HCT116 (cell line): ENCODE data around the gene PLA2G2E.

Source experiments
- ATF3 ChIP-seq: IDR thresholded peaks from 2 replicates; pipeline ENCODE4 v1.6.1; 2012
- CTCF ChIP-seq, 3 experiments: fragments of 200-600 bp in 1 of 3; sonication (generic) in 1 of 3; IDR thresholded peaks in 2 of 3; conservative IDR thresholded peaks in 1 of 3; 2 replicates each; pipeline ENCODE4 v1.5.1; 2012 to 2017; ENCODE audit warnings: low read depth in 2 of 3, low read length in 2 of 3, antibody characterized with exemption in 1 of 3, borderline replicate concordance in 1 of 3, control low read depth in 1 of 3, mild to moderate bottlenecking in 1 of 3, mixed read lengths in 1 of 3, mixed run types in 1 of 3, moderate library complexity in 1 of 3; ENCODE audit not compliant: insufficient read depth in 1 of 3
- ELF1 ChIP-seq: IDR thresholded peaks from 2 replicates; pipeline ENCODE4 v1.6.1; 2012; ENCODE audit warnings: low read depth, borderline replicate concordance
- EZH2 ChIP-seq: fragments of 200-600 bp; sonication (generic); IDR thresholded peaks from 2 replicates; pipeline ENCODE4 v1.6.1; 2017; ENCODE audit warnings: antibody characterized with exemption, mixed run types
- EZH2phosphoT487 ChIP-seq: fragments of 200-600 bp; IDR thresholded peaks from 2 replicates; pipeline ENCODE4 v1.6.1; 2018; ENCODE audit warnings: antibody characterized with exemption, borderline replicate concordance
- FOSL1 ChIP-seq: IDR thresholded peaks from 2 replicates; pipeline ENCODE4 v1.6.1; 2012; ENCODE audit warnings: low read depth
- JUND ChIP-seq: IDR thresholded peaks from 2 replicates; pipeline ENCODE4 v1.6.1; 2012
- POLR2A ChIP-seq: IDR thresholded peaks from 2 replicates; pipeline ENCODE4 v1.7.0; 2011; ENCODE audit warnings: borderline replicate concordance; ENCODE audit not compliant: insufficient read depth, insufficient read length; ENCODE audit errors: extremely low read depth
- POLR2AphosphoS5 ChIP-seq: IDR thresholded peaks from 2 replicates; pipeline ENCODE4 v1.6.1; 2011; ENCODE audit warnings: mild to moderate bottlenecking, low read depth, low read length, moderate library complexity
- RAD21 ChIP-seq: IDR thresholded peaks from 2 replicates; pipeline ENCODE4 v1.6.1; 2012; ENCODE audit warnings: low read depth, mild to moderate bottlenecking
- REST ChIP-seq: IDR thresholded peaks from 2 replicates; pipeline ENCODE4 v1.6.1; 2012; ENCODE audit warnings: low read depth
- SIN3A ChIP-seq: IDR thresholded peaks from 2 replicates; pipeline ENCODE4 v1.6.1; 2012; ENCODE audit warnings: low read depth
- SP1 ChIP-seq: IDR thresholded peaks from 2 replicates; pipeline ENCODE4 v1.6.1; 2012; ENCODE audit warnings: low read depth
- TF ChIP-seq, protein P1 (sequence below): IDR thresholded peaks from 2 replicates; pipeline ENCODE4 v1.6.1; 2012

DNA sequence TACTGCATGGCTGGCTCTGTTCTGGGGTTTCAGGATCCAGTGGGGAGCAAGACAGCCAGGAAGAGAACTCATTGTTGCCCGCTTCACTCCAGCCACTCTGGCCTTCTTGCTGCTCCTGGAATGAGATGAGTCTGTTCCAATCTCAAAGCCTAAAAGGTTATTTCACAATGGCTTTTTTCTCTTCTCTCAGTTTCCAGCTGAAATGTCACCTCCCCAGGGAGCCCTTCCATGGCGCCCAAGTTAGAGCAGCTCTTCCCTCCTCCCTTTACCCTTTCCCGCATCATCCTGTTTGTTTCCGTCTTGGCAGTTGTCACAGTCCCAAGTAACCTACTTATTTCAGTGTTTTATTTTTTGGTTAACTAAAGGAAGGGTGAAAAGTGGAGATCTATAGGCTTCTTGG is 40.2 kb upstream of the PLA2G2E start:
- TF ChIP-seq CTCF (IDR thresholded peaks at IDR 0.05 in 2 of 3, conservative IDR thresholded peaks at IDR 0.05 in 1 of 3; ENCODE audit: borderline replicate concordance in 1 of 3, insufficient read depth in 1 of 3, low read depth in 2 of 3, low read length in 2 of 3) (no peak), ELF1 (no peak), EZH2 (no peak), POLR2A (no peak), RAD21 (no peak), ATF3 (no peak), FOSL1 (no peak), REST (no peak), SIN3A (no peak), POLR2AphosphoS5 (no peak), JUND (no peak), EZH2phosphoT487 (no peak), SP1 (no peak)
- TF ChIP-seq, protein P1, sequence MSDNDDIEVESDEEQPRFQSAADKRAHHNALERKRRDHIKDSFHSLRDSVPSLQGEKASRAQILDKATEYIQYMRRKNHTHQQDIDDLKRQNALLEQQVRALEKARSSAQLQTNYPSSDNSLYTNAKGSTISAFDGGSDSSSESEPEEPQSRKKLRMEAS, result no peak
